ENCODE results near the gene SRMS. TPM values are rescaled to one million over a fixed set of nuclear protein-coding genes. Genes with fewer than 3 reads are reported as not detected.

The SRMS gene
- total RNA-seq, 1 donor from 2014 or later: not detected

DNA sequence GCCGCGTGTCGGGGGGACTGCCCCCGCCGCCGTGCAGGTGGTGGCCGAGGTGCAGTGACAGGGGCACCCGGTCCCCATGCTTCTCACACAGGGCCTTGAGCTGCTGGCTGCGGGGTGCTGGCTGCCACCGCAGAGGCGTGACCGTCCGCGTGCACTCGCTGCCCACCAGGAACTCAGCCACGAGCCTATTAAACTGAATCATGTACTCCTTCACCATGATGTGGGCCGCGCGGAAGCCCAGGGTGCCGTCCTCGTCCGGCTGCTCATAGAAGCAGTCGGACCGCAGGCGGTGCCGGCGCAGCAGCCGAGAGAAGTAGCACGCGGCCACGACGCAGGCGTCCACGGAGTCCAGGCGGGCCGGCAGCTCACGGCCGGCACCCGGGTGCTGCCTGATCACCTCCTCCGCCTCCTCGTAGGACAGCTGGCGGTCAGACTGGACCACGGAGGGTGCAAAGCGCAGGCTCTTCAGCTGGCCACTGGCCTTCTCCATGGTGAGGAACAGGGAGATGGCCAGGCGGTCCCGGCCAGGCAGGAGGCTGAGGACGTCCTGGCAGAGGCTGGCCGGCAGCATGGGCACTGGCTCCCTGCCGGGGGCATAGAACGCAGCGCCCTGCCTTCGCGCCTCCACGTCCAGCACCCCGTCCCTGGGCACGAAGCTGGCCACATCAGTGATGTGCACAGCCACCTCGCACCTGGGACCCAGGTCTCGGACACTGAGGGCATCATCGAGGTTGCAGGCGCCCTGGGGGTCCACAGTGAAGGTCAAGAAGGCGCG, 16.7 kb upstream of the SRMS start:
- TF ChIP-seq, protein P1, sequence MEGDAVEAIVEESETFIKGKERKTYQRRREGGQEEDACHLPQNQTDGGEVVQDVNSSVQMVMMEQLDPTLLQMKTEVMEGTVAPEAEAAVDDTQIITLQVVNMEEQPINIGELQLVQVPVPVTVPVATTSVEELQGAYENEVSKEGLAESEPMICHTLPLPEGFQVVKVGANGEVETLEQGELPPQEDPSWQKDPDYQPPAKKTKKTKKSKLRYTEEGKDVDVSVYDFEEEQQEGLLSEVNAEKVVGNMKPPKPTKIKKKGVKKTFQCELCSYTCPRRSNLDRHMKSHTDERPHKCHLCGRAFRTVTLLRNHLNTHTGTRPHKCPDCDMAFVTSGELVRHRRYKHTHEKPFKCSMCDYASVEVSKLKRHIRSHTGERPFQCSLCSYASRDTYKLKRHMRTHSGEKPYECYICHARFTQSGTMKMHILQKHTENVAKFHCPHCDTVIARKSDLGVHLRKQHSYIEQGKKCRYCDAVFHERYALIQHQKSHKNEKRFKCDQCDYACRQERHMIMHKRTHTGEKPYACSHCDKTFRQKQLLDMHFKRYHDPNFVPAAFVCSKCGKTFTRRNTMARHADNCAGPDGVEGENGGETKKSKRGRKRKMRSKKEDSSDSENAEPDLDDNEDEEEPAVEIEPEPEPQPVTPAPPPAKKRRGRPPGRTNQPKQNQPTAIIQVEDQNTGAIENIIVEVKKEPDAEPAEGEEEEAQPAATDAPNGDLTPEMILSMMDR (IDR thresholded peaks at IDR 0.05): no peak
- Histone ChIP-seq H3K27me3 (ENCODE audit: low read depth) (no peaks in the 10 kb centered on the region), H3K27ac (no peak overlapping the region), H3K9me3 (no peaks in the 10 kb centered on the region), H3K4me3 (no peak overlapping the region), H3K36me3 (peaks cover 74% of the 10 kb centered on the region), H3K4me1 (peaks cover 12% of the 10 kb centered on the region)
- no peak for ATAC-seq
- intact Hi-C loops (cut with DNase I): no loop called here
- DNase-seq: no peak

DNA sequence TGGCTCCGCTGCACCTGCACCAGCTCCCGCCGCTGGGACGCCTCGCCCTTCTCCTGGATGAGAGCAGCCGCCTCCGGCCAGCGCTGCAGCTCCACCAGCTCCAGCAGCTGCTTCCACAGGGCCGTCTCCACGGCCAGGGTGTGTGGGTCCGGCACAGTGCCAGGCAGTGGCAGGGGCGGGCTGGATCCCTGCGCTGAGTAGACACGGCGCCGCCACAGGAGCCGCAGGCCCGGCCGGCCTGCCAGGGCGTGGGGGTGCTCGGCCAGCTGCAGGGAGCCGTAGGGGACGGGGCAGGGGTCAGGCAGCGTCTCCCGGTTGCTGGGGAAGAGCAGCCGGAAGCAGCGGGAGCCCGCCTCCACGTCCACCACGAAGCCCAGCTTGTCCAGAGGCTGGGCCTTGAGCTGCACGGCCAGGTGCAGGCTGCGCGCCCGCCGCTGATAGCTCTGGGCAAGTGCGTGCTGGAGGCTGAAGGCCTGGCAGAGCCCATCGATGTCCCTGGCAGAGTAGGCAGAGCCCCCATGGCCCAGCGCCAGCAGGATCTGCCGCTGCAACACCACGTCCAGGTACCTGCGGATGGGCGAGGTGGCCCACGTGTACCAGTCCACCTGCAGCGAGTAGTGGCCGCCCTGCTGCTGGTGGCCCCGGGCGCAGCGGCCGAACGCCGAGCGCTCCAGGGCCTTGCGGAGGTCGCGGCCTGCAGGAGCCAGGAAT, 15.8 kb upstream of the SRMS start:
- Histone ChIP-seq H3K27ac (no peak overlapping the region), H3K27me3 (ENCODE audit: low read depth) (no peaks in the 10 kb centered on the region), H3K4me3 (no peak overlapping the region), H3K9me3 (no peaks in the 10 kb centered on the region), H3K36me3 (peaks cover 82% of the 10 kb centered on the region), H3K4me1 (peaks cover 3% of the 10 kb centered on the region)
- intact Hi-C loops (cut with DNase I): no loop called here
- no peak for ATAC-seq
- no peak for DNase-seq
- TF ChIP-seq, protein P1 (IDR thresholded peaks at IDR 0.05): no peak

DNA sequence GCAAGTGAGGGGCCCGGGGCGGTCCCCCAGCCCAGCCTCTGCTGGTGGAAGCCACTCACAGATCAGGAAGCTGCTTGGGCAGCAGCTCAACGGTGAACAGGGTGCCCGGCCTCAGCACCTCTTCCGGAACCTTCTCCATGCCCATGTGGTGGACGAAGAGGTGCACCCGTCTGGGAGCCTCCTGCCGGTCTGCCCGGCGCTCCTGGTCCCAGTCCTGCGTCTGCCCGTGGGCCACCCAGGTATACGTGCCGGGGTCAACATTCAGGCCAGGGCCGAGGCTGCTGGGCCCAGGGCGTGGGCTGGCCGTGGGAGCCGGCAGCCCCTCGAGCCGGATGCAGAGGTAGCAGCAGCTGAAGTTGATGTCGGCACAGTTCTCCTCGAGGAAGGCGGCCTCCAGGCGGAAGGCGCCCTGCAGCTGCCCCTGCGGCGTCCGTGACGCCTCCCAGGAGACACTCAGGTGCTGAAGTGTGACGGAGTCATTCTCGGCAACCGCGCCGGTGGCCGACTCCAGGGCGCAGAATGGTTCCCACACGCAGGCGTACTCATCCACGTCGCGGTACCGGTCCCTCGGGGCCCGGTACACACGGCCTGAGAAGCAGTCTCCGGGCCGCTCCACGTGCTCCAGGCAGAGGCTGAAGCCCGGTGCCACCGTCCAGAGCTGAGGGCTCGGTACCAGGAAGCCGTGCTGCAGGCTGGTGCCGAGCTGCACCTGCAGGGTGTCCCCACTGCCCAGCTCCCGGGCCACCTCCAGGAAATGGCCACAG, 15.1 kb upstream of the SRMS start:
- no peak overlapping the region for H3K4me3 ChIP-seq
- no peak for DNase-seq
- TF ChIP-seq, protein P1 (IDR thresholded peaks at IDR 0.05): no peak
- H3K27ac ChIP-seq: no peak overlapping the region
- no peaks in the 10 kb centered on the region for H3K4me1 ChIP-seq
- intact Hi-C loops (cut with DNase I): no loop called here
- H3K27me3 ChIP-seq (ENCODE audit: low read depth): no peaks in the 10 kb centered on the region
- H3K9me3 ChIP-seq: no peaks in the 10 kb centered on the region
- peaks cover 82% of the 10 kb centered on the region for H3K36me3 ChIP-seq
- ATAC-seq: no peak

DNA sequence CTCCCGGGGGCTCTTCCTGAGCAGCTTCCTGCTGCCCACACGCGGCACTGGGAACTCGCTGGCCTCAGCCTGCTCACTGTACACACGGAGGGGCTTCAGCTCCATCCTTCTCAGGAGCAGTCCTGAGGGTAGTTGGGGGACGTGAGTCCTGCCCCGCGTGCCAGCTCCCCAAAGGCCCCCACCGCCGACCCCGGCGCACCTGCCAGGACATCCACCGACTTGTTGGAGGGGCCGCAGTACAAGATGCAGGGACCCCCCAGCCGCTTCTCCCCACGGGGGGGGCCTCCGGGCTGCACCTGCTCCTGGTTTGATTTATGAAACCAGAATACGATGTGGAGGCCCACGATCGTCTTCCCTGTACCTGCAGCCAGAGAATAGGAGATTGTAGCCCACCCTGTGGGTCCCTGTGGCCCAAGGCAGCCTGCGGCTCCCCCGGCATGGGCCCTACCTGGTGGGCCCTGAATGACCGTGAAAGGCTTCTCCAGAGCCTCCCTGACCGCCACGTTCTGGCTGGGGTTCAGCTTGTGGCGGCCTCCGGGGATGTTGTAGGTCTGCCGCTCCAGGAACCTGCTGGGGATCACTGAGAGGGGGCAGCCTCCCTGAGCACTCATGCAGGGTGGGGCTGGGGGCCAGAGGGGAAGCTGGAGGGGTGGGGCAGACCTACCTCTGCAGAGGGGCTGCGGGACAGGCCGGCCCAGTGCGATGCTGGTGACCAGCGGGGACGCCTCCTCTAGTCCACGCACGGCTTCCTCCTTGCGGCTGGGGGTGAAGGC, 14.3 kb upstream of the SRMS start:
- Histone ChIP-seq H3K4me1 (no peaks in the 10 kb centered on the region), H3K9me3 (no peaks in the 10 kb centered on the region), H3K36me3 (peaks cover 79% of the 10 kb centered on the region), H3K27ac (no peak overlapping the region), H3K4me3 (no peak overlapping the region), H3K27me3 (ENCODE audit: low read depth) (no peaks in the 10 kb centered on the region)
- no peak for ATAC-seq
- intact Hi-C loops (cut with DNase I): no loop called here
- TF ChIP-seq, protein P1 (IDR thresholded peaks at IDR 0.05): no peak
- DNase-seq: no peak
